ENCODE measurements around the gene PADI3.

PADI3 gene

GRCh38 chr1:17272066-17272465 lies 23.2 kb downstream of the PADI3 start:
- DNase-seq (ENCODE audit: low read depth in 2 of 3, low spot score in 1 of 3): no peak

- DNase-seq (ENCODE audit: low read depth in 2 of 3, low spot score in 1 of 3): no peak
These were observed 23.7 kb downstream of the PADI3 start for GRCh38 chr1:17272646-17273045.

- DNase-seq (ENCODE audit: low read depth in 2 of 3, low spot score in 1 of 3): no peak
These were observed 24.2 kb downstream of the PADI3 start for GRCh38 chr1:17273096-17273495.

GRCh38 chr1:17274186-17275170 lies 25.6 kb downstream of the PADI3 start:
- peak; percentile 21 to 46 (median 27) for DNase-seq (ENCODE audit: low read depth in 2 of 3, low spot score in 1 of 3)

- DNase-seq (ENCODE audit: low read depth in 2 of 3, low spot score in 1 of 3): no peak
These were observed 27.7 kb downstream of the PADI3 start for GRCh38 chr1:17276568-17276967.

GRCh38 chr1:17277511-17278159 lies 28.7 kb downstream of the PADI3 start:
- no peak for DNase-seq (ENCODE audit: low read depth in 2 of 3, low spot score in 1 of 3)

- no peak for DNase-seq (ENCODE audit: low read depth in 2 of 3, low spot score in 1 of 3)
These were observed 30.3 kb downstream of the PADI3 start for GRCh38 chr1:17278996-17279830.

GRCh38 chr1:17280436-17280835 lies 31.5 kb downstream of the PADI3 start:
- DNase-seq (ENCODE audit: low read depth in 2 of 3, low spot score in 1 of 3): no peak

- no peak for DNase-seq (ENCODE audit: low read depth in 2 of 3, low spot score in 1 of 3)
These were observed 32.0 kb downstream of the PADI3 start for GRCh38 chr1:17280894-17281293.

GRCh38 chr1:17281775-17282181 lies 32.9 kb downstream of the PADI3 start:
- no peak for DNase-seq (ENCODE audit: low read depth in 2 of 3, low spot score in 1 of 3)

- DNase-seq (ENCODE audit: low read depth in 2 of 3, low spot score in 1 of 3): no peak
These were observed 33.9 kb downstream of the PADI3 start for GRCh38 chr1:17282836-17283235.

- no peak for DNase-seq (ENCODE audit: low read depth in 2 of 3, low spot score in 1 of 3)
These were observed 37.7 kb downstream of the PADI3 start for GRCh38 chr1:17286646-17287045.

- no peak for DNase-seq (ENCODE audit: low read depth in 2 of 3, low spot score in 1 of 3)
These were observed 38.4 kb downstream of the PADI3 start for GRCh38 chr1:17287130-17287776.

- no peak for DNase-seq (ENCODE audit: low read depth in 2 of 3, low spot score in 1 of 3)
These were observed 40.8 kb downstream of the PADI3 start for GRCh38 chr1:17289721-17290120.

GRCh38 chr1:17290553-17290952 lies 41.7 kb downstream of the PADI3 start:
- DNase-seq (ENCODE audit: low read depth in 2 of 3, low spot score in 1 of 3): no peak

- DNase-seq (ENCODE audit: low read depth in 2 of 3, low spot score in 1 of 3): no peak
These were observed 43.6 kb downstream of the PADI3 start for GRCh38 chr1:17292299-17293160.

GRCh38 chr1:17293681-17294425 lies 45.0 kb downstream of the PADI3 start:
- no peak for DNase-seq (ENCODE audit: low read depth in 2 of 3, low spot score in 1 of 3)

- no peak for DNase-seq (ENCODE audit: low read depth in 2 of 3, low spot score in 1 of 3)
These were observed 46.4 kb downstream of the PADI3 start for GRCh38 chr1:17295292-17295691.

- no peak for DNase-seq (ENCODE audit: low read depth in 2 of 3, low spot score in 1 of 3)
These were observed 47.2 kb downstream of the PADI3 start for GRCh38 chr1:17296086-17296485.
